HG02840 (cell line): ENCODE measurements around the gene PIGX.

Experiments
- ATAC-seq: cut with Tn5 transposase; IDR thresholded peaks from one replicate; pipeline ENCODE4 v1.9.1; 2021; ENCODE audit warnings: mild to moderate bottlenecking, moderate library complexity, moderate number of reproducible peaks; ENCODE audit not compliant: unreplicated experiment, low FRiP score

Gene PIGX

DNA sequence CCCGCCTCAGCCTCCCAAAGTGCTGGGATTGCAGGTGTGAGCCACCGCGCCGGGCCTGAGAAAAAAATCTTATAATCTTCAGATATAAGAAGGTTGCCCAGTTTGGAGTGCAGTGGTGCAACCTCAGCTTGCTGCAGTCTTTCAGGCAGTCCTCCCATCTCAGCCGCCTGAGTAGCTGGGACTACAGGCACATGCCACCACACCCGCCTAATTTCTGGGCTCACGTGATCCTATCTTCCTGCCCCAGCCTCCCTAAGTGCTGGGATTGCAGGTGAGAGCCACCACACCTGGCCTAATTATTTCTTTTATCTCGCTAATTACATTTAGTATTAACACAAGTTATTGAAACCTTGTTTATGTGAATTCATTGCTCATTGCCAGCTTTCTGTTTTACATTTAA is 41.0 kb downstream of the PIGX start:
- ATAC-seq, result no peak

- no peak for ATAC-seq
Observed at GRCh38 chr3:196754091-196754981, 42.2 kb downstream of the PIGX start.

- no peak for ATAC-seq
Observed at GRCh38 chr3:196756732-196757131, 44.6 kb downstream of the PIGX start.

- no peak for ATAC-seq
Observed at GRCh38 chr3:196757876-196758739, 45.9 kb downstream of the PIGX start.

DNA sequence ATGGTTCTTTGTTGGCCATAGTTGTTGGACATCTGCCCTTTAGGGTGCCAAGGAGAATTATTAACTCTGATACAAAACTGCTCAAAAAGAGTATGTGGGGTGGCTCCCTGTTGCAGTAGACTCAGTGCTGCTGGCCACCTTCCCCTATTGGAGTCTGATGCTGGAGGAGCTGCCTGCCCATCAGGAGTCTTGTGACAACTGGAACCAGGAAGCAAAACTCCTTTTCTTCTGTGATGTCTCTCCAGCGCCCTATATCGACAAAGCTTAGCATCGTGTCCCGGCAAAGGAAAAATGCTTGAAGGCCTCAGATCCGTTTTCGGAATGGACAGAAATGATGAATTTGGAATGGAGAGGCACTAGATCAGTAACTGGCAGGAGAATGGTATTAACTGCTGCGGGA is 51.0 kb downstream of the PIGX start:
- ATAC-seq, result no peak

- ATAC-seq, result no peak
Observed at GRCh38 chr3:196765454-196765853, 53.3 kb downstream of the PIGX start.

DNA sequence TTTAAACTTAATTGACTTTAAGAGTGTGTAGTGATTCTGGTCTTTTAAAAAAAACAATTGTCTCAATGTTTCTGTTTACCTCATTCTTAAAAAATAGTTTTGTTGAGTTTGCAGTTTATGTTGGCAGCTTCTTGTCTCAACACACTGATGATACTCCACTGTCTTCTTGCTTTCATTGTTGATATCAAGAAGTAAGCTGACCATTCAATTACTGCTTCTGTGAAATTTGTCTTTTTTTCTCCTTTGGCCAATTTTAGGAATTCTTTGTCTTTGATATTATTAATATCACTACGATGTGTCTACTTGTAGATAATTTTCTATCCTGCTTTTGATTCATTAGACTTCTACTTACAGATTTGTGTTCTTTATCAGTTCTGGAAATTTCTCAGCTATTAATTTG is 58.9 kb downstream of the PIGX start:
- ATAC-seq, result no peak

GRCh38 chr3:196772102-196772501 is 59.9 kb downstream of the PIGX start:
- ATAC-seq, result peak; percentile 53

DNA sequence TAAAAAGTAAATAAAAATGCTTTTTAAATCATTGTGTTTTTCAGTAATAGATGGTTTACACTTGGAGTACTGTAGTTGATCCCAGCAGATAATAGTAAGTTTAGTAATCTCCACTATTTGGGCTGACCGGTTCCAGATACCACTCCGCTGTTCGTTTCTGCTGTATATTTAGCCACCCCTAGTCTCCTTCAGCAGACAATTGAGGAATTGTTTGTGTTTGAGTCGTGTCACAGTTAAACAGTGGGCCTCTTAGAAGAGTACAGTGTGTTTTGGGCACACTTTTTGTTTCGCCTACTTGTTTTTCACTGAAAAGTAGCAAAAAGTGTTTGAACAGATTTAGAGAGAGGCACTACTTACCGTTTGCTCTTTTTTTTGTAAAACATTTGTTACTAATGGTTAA is 60.7 kb downstream of the PIGX start:
- no peak for ATAC-seq

- ATAC-seq, result no peak
Observed at GRCh38 chr3:196774191-196774820, 62.1 kb downstream of the PIGX start.

DNA sequence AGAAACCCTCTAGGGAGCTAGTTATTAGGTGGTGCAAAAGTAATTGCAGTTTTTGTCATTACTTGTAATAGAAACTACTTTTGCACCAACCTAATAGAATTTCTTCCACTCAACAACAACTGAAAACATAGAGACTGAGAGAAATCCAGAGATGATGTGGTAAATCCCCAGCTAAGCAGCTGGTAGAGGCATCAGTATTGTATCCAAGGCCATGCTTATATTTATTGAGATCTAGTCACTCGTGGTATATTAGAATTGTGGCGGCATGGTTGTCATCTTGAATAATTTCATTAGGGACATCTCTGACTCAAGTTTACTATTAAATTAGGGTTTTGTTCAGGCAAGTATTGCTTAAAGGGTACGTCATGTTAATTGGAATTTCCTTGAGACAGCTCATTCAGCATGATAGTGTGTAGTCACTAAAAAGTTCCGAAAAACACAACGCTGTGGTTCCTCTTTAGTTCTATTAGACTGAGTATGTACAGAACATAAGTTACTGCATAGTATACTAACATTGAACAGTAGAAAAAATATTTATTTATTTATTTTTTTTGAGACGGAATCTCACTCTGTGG is 62.8 kb downstream of the PIGX start:
- no peak for ATAC-seq

GRCh38 chr3:196775938-196776337 is 63.8 kb downstream of the PIGX start:
- no peak for ATAC-seq

- ATAC-seq, result no peak
Observed at GRCh38 chr3:196777836-196778235, 65.7 kb downstream of the PIGX start.

GRCh38 chr3:196778755-196779154 is 66.6 kb downstream of the PIGX start:
- ATAC-seq, result no peak

DNA sequence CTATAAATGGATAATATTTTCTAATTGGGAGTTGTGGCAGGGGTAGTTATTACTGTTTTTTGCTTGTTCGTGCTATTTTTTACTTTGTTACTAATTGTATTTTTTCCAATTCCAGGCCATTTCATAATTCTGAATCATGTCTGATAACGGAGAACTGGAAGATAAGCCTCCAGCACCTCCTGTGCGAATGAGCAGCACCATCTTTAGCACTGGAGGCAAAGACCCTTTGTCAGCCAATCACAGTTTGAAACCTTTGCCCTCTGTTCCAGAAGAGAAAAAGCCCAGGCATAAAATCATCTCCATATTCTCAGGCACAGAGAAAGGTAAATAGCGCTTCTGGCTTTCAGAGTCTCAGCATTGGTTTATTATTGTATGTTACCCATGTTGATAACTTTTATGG is 70.3 kb downstream of the PIGX start:
- no peak for ATAC-seq
